Subcutaneous abdominal adipose tissue (tissue), 5 donors: ENCODE data around the gene GAL3ST3.
A peak's percentile ranks its signal among the peaks of the same experiment; 100 is the strongest.

Source experiments
- H3K27ac ChIP-seq: one replicate; pipeline ENCODE4 v1.7.0; 2013; ENCODE audit warnings: low read depth, mild to moderate bottlenecking, inconsistent platforms, low read length, moderate library complexity
- H3K27me3 ChIP-seq, 5 donors: one replicate each; pipeline ENCODE4 v1.7.0; 2013; ENCODE audit warnings: low read length in 5 of 5, inconsistent platforms in 1 of 5; ENCODE audit not compliant: control insufficient read depth in 5 of 5, insufficient read depth in 4 of 5
- H3K36me3 ChIP-seq, 5 donors: one replicate each; pipeline ENCODE4 v1.7.0; 2013; ENCODE audit warnings: low read length in 5 of 5; ENCODE audit not compliant: control insufficient read depth in 5 of 5, insufficient read depth in 5 of 5
- H3K4me1 ChIP-seq, 5 donors: one replicate each; pipeline ENCODE4 v1.7.0; 2013; ENCODE audit warnings: low read length in 5 of 5, mild to moderate bottlenecking in 3 of 5, moderate library complexity in 1 of 5; ENCODE audit not compliant: control insufficient read depth in 5 of 5, insufficient read depth in 5 of 5
- H3K4me3 ChIP-seq, 5 donors: one replicate each; pipeline ENCODE4 v1.7.0; 2013; ENCODE audit warnings: low read length in 5 of 5, low read depth in 1 of 5
- H3K9ac ChIP-seq, 5 donors: one replicate each; pipeline ENCODE4 v1.7.0; 2013; ENCODE audit warnings: low read length in 5 of 5, mild to moderate bottlenecking in 4 of 5, moderate library complexity in 3 of 5
- H3K9me3 ChIP-seq, 5 donors: one replicate each; pipeline ENCODE4 v1.7.0; 2013; ENCODE audit warnings: low read length in 5 of 5; ENCODE audit not compliant: control insufficient read depth in 5 of 5
- donor health status: healthy.
- donor health status: healthy.
- donor health status: healthy.
- donor health status: healthy.
- donor health status: healthy.

GAL3ST3 gene

DNA sequence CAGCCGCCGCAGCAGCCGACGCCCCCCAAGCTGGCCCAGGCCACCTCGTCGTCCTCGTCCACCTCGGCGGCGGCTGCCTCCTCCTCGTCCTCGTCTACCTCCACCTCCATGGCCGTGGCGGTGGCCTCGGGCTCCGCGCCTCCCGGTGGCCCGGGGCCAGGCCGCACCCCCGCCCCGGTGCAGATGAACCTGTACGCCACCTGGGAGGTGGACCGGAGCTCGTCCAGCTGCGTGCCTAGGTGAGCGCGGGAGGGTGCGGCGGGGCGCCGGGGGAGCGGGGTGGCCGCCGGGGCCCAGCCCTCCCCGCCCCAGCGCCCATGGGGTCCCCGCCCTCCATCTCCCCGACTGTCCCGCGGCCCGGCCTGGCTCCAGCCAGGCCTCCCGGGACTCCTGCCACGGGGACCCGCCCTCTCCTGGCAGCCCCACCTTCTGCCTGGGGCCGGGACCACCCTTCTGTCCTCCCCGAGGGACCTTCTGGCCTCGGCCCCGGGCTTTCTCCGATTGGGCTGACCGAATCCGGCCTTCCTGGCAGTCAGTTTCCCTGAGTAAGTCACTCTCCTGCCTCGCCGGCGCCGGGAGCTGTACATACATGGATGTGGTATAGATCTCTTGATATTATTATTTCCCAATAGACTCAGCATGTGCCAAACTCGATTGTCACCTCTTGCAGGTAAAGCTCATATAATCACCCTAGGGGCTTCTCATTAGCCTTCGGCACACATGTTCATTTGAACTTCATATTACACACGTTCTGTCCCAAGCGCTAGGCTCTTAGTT lies 21.8 kb upstream of the GAL3ST3 start:
- H3K27me3 ChIP-seq = no peaks in the 10 kb centered on the region
- H3K9ac ChIP-seq = peak overlapping the region; percentile 78 to 95 (median 83)
- peaks cover 12 to 42% (median 32%) of the 10 kb centered on the region in 5 donors for H3K36me3 ChIP-seq
- H3K9me3 ChIP-seq = no peaks in the 10 kb centered on the region
- peaks cover 6 to 54% (median 36%) of the 10 kb centered on the region in 5 donors for H3K4me1 ChIP-seq
- peak overlapping the region; percentile 65 to 77 (median 73) for H3K4me3 ChIP-seq
- peak overlapping the region; percentile 88 for H3K27ac ChIP-seq

- Histone ChIP-seq H3K36me3 (peaks cover 18 to 48% (median 36%) of the 10 kb centered on the region in 5 donors), H3K27ac (peak within 1 kb of the TSS; percentile 99), H3K27me3 (no peaks in the 10 kb centered on the region), H3K9me3 (no peaks in the 10 kb centered on the region), H3K9ac (peak within 1 kb of the TSS; percentile 79 to 95 (median 84)), H3K4me1 (peaks cover 6 to 54% (median 36%) of the 10 kb centered on the region in 5 donors), H3K4me3 (peak within 1 kb of the TSS; percentile 71 to 77 (median 73))
These were observed 21.0 kb upstream of the GAL3ST3 start, which contains the start of gene PACS1 for GRCh38 chr11:66069715-66070603. Gene PACS1, plus strand, starts transcription at chr11:66070272. Its CDS starts 215 bp downstream, at chr11:66070487.

DNA sequence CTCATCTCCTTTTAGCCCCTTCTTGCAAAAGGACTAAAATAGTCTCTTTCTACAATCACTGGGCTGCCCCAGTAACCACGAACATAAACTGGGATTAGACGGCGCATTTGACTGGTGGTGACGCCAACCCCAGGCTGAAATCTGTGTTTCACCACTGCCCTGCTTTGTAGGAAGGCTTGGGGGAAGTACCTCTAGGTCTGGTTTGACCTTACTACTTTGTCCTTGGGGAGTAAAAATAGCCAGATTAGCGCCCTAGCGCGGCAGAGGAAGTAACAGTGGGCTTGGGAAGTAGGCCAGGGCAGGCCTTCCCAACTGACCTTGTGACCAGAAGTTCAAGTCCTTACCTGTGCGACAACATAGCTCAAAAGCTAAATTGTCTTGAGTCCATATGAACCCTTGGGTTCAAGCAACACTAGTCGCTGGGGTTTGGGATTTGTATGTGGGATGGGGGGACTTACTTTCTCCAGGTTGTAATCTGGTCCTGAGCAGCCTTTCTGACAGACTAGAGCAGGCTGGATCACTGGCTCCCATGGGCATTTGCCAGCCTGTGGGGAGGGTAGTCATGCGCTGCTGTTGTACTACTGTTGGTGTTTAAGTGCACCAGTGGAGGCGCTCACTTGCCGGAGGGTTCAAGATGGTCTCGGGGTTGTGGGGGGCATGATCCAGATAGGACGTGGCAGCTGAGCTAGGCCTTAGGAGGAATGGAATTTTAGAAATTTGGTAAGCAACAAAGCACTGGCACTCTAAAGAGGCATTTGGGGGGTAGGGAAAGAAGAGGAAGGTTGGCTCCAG lies 20.2 kb upstream of the GAL3ST3 start:
- peaks cover 22 to 51% (median 41%) of the 10 kb centered on the region in 5 donors for H3K36me3 ChIP-seq
- H3K4me1 ChIP-seq = peaks cover 6 to 54% (median 36%) of the 10 kb centered on the region in 5 donors
- peak overlapping the region; percentile 42 to 77 (median 73) for H3K4me3 ChIP-seq
- no peaks in the 10 kb centered on the region for H3K27me3 ChIP-seq
- no peaks in the 10 kb centered on the region for H3K9me3 ChIP-seq
- peak overlapping the region; percentile 16 to 88 (median 79) for H3K9ac ChIP-seq
- peak overlapping the region; percentile 99 for H3K27ac ChIP-seq

GRCh38 chr11:66068154-66068821 lies 19.3 kb upstream of the GAL3ST3 start:
- H3K9ac ChIP-seq = peak overlapping the region; percentile 16 to 88 (median 79)
- H3K27ac ChIP-seq = peak overlapping the region; percentile 99
- peaks cover 6 to 54% (median 40%) of the 10 kb centered on the region in 5 donors for H3K4me1 ChIP-seq
- no peak overlapping the region for H3K4me3 ChIP-seq
- H3K27me3 ChIP-seq = no peaks in the 10 kb centered on the region
- H3K36me3 ChIP-seq = peaks cover 27 to 58% (median 47%) of the 10 kb centered on the region in 5 donors
- no peaks in the 10 kb centered on the region for H3K9me3 ChIP-seq

DNA sequence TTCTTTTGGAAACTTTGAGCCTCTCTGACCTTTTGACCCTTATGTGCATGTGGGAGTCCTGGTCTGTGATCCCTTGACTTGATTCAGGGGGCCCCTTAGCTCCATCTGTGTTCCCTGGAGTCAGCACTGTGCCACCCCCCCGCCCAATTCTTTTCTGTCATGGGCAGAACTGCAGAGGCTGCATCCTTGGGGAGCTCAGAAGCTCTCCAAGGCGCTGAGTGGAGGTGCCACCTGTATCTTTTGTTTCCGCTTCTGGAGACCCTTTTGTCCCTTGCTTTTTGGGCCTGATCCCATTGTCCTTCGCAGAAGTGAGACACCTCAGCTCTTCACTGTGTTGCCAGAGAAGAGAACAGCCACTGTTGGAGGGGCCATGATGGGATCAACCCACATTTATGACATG lies 18.7 kb upstream of the GAL3ST3 start:
- peaks cover 33 to 62% (median 50%) of the 10 kb centered on the region in 5 donors for H3K36me3 ChIP-seq
- peak overlapping the region; percentile 99 for H3K27ac ChIP-seq
- H3K4me1 ChIP-seq = peaks cover 6 to 53% (median 39%) of the 10 kb centered on the region in 5 donors
- H3K27me3 ChIP-seq = no peaks in the 10 kb centered on the region
- H3K9ac ChIP-seq = no peak overlapping the region
- H3K9me3 ChIP-seq = no peaks in the 10 kb centered on the region
- H3K4me3 ChIP-seq = no peak overlapping the region

DNA sequence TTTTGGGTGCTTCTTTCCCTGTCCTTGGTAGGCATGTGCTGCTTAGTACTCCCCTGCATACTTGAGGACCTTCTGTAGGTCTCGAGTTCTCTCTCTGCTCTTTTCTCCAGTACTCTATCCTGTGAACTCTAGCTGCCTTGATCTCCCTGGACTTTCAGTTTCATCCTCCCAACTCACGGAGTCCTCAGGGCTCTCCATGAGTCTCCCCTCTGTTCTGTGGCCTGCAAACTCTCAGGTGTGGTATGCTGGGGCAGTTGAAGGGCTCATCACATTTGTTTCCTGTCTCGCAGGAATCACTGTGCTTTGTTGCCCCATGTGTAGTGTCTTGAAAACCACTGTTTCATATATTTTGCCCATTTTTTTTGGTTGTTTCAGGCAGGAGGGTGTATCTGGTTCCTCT lies 17.8 kb upstream of the GAL3ST3 start:
- Histone ChIP-seq H3K27ac (peak overlapping the region; percentile 35), H3K9ac (peak overlapping the region in 1 of 5 donors; percentile 53), H3K36me3 (peaks cover 35 to 66% (median 56%) of the 10 kb centered on the region in 5 donors)

GRCh38 chr11:66064571-66064970 lies 15.6 kb upstream of the GAL3ST3 start:
- H3K27ac ChIP-seq = no peak overlapping the region

More for the DNA sequence above, 17.8 kb upstream of the GAL3ST3 start:
- Histone ChIP-seq H3K27me3 (no peaks in the 10 kb centered on the region), H3K9me3 (no peaks in the 10 kb centered on the region), H3K4me3 (no peak overlapping the region), H3K4me1 (peaks cover 6 to 44% (median 30%) of the 10 kb centered on the region in 5 donors)

DNA sequence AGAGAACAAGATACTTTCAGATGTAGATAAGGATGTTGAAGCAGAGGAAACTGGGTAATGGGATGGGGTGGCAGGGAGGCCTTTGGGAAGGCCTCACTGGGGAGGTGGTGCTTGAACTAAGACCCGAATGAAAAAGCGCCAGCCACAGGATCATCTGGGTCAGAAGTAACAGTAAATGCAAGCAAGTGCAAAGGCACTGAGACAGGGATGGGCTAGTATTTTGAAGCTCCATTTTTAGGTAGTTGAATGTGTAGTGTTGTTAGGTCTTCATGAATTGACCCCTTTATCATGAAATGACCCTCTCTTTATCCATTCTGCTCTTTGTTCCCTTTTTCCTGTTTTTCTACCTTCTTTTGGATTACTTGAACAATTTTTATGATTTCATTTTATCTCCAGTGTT lies 14.9 kb upstream of the GAL3ST3 start:
- Histone ChIP-seq H3K36me3 (peaks cover 45 to 94% (median 85%) of the 10 kb centered on the region in 5 donors), H3K9me3 (no peaks in the 10 kb centered on the region), H3K4me3 (no peak overlapping the region), H3K27ac (no peak overlapping the region), H3K4me1 (peaks cover 2 to 26% (median 14%) of the 10 kb centered on the region in 5 donors), H3K9ac (no peak overlapping the region), H3K27me3 (no peaks in the 10 kb centered on the region)

More at GRCh38 chr11:66064571-66064970, 15.6 kb upstream of the GAL3ST3 start:
- H3K4me3 ChIP-seq = no peak overlapping the region
- H3K27me3 ChIP-seq = no peaks in the 10 kb centered on the region
- H3K9me3 ChIP-seq = no peaks in the 10 kb centered on the region
- peaks cover 2 to 33% (median 21%) of the 10 kb centered on the region in 5 donors for H3K4me1 ChIP-seq
- peaks cover 45 to 87% (median 78%) of the 10 kb centered on the region in 5 donors for H3K36me3 ChIP-seq
- no peak overlapping the region for H3K9ac ChIP-seq

GRCh38 chr11:66062408-66062807 lies 13.4 kb upstream of the GAL3ST3 start:
- Histone ChIP-seq H3K9me3 (no peaks in the 10 kb centered on the region), H3K9ac (no peak overlapping the region), H3K36me3 (peaks cover 44 to 94% (median 90%) of the 10 kb centered on the region in 5 donors), H3K4me1 (peaks cover 0 to 11% (median 0%) of the 10 kb centered on the region in 5 donors), H3K4me3 (no peak overlapping the region), H3K27me3 (no peaks in the 10 kb centered on the region), H3K27ac (no peak overlapping the region)
